Uterus (tissue), 2 donors: Measurements from ENCODE around the gene RNH1.

Source experiments
- POLR2A ChIP-seq, 2 donors: fragments of 450-650 bp; IDR thresholded peaks; one replicate each; pipeline ENCODE4 v1.6.1; 2016; ENCODE audit warnings: antibody characterized with exemption in 2 of 2, mild to moderate bottlenecking in 1 of 2, moderate library complexity in 1 of 2
- TF ChIP-seq, protein P1 (sequence below), 4 experiments: fragments of 200-600 bp in 2 of 4; fragments of 450-650 bp in 2 of 4; sonication (generic) in 2 of 4; IDR thresholded peaks; one replicate each; pipeline ENCODE4 v1.5.1; 2016 to 2019; ENCODE audit warnings: antibody characterized with exemption in 4 of 4, mild to moderate bottlenecking in 2 of 4, moderate library complexity in 1 of 4

DNA sequence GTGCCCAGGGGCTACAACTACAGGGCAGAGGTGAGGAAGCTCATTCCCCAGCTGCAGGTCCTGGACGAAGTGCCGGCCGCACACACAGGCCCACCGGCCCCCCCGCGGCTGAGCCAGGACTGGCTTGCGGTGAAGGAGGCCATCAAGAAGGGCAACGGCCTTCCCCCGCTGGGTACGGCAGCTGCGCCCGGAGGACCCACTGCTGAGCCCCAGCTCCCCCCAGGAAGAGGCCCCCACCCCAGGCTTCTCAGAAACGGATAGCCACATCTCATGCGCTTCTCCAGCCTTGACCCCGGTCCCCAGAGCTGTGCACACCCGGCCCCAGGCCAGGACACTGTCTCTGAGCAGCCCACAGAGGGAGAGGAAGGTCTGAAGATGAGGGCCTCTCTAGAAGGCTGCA is 44.1 kb upstream of the RNH1 start:
- TF ChIP-seq, protein P1, sequence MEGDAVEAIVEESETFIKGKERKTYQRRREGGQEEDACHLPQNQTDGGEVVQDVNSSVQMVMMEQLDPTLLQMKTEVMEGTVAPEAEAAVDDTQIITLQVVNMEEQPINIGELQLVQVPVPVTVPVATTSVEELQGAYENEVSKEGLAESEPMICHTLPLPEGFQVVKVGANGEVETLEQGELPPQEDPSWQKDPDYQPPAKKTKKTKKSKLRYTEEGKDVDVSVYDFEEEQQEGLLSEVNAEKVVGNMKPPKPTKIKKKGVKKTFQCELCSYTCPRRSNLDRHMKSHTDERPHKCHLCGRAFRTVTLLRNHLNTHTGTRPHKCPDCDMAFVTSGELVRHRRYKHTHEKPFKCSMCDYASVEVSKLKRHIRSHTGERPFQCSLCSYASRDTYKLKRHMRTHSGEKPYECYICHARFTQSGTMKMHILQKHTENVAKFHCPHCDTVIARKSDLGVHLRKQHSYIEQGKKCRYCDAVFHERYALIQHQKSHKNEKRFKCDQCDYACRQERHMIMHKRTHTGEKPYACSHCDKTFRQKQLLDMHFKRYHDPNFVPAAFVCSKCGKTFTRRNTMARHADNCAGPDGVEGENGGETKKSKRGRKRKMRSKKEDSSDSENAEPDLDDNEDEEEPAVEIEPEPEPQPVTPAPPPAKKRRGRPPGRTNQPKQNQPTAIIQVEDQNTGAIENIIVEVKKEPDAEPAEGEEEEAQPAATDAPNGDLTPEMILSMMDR (IDR thresholded peaks at IDR 0.05), result no peak
- TF ChIP-seq POLR2A (IDR thresholded peaks at IDR 0.05), result no peak
